GM21515 (cell line): Measurements from ENCODE around the gene TMPRSS4.

Experiments used
- ATAC-seq: cut with Tn5 transposase; IDR thresholded peaks from one replicate; pipeline ENCODE4 v1.9.1; 2021; ENCODE audit not compliant: unreplicated experiment

Gene TMPRSS4

GRCh38 chr11:118102721-118103261 lies 25.9 kb downstream of the TMPRSS4 start:
- no peak for ATAC-seq

GRCh38 chr11:118104491-118104890 lies 27.6 kb downstream of the TMPRSS4 start:
- no peak for ATAC-seq

- ATAC-seq, result no peak
Observed at GRCh38 chr11:118105657-118106305, 28.9 kb downstream of the TMPRSS4 start.

GRCh38 chr11:118106789-118107335 lies 30.0 kb downstream of the TMPRSS4 start:
- no peak for ATAC-seq

GRCh38 chr11:118108513-118108912 lies 31.6 kb downstream of the TMPRSS4 start:
- no peak for ATAC-seq

- ATAC-seq, result no peak
Observed at GRCh38 chr11:118109231-118109630, 32.4 kb downstream of the TMPRSS4 start.

- ATAC-seq, result no peak
Observed at GRCh38 chr11:118111019-118111743, 34.3 kb downstream of the TMPRSS4 start.

GRCh38 chr11:118111744-118112035 lies 34.8 kb downstream of the TMPRSS4 start:
- no peak for ATAC-seq

- no peak for ATAC-seq
Observed at GRCh38 chr11:118112711-118113430, 36.0 kb downstream of the TMPRSS4 start.

- no peak for ATAC-seq
Observed at GRCh38 chr11:118114266-118114665, 37.4 kb downstream of the TMPRSS4 start.

GRCh38 chr11:118115048-118115447 lies 38.2 kb downstream of the TMPRSS4 start:
- no peak for ATAC-seq

- ATAC-seq, result no peak
Observed at GRCh38 chr11:118117790-118118601, 41.1 kb downstream of the TMPRSS4 start.

GRCh38 chr11:118120793-118121192 lies 43.9 kb downstream of the TMPRSS4 start:
- ATAC-seq, result no peak

GRCh38 chr11:118124929-118125535 lies 48.2 kb downstream of the TMPRSS4 start:
- ATAC-seq, result no peak

GRCh38 chr11:118126082-118126838 lies 49.4 kb downstream of the TMPRSS4 start:
- no peak for ATAC-seq

GRCh38 chr11:118128310-118128709 lies 51.4 kb downstream of the TMPRSS4 start:
- no peak for ATAC-seq

- ATAC-seq, result no peak
Observed at GRCh38 chr11:118128721-118129470, 52.0 kb downstream of the TMPRSS4 start.

- no peak for ATAC-seq
Observed at GRCh38 chr11:118129471-118130172, 52.7 kb downstream of the TMPRSS4 start.
